NK-92 (cell line): ENCODE measurements around the gene TMEM87A.
A peak's percentile ranks its signal among the peaks of the same experiment; 100 is the strongest.
"Not testable (repeated sequence)": the region's sequence is repeated elsewhere in the genome, so short reads cannot be mapped to it uniquely, and the experiment has no call there.

Source experiments
- DNase-seq: peaks from one replicate; lab custom pipeline; 2025; ENCODE audit not compliant: unreplicated experiment; lab: John Stamatoyannopoulos, UW

The TMEM87A gene, protein sequence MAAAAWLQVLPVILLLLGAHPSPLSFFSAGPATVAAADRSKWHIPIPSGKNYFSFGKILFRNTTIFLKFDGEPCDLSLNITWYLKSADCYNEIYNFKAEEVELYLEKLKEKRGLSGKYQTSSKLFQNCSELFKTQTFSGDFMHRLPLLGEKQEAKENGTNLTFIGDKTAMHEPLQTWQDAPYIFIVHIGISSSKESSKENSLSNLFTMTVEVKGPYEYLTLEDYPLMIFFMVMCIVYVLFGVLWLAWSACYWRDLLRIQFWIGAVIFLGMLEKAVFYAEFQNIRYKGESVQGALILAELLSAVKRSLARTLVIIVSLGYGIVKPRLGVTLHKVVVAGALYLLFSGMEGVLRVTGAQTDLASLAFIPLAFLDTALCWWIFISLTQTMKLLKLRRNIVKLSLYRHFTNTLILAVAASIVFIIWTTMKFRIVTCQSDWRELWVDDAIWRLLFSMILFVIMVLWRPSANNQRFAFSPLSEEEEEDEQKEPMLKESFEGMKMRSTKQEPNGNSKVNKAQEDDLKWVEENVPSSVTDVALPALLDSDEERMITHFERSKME

DNA sequence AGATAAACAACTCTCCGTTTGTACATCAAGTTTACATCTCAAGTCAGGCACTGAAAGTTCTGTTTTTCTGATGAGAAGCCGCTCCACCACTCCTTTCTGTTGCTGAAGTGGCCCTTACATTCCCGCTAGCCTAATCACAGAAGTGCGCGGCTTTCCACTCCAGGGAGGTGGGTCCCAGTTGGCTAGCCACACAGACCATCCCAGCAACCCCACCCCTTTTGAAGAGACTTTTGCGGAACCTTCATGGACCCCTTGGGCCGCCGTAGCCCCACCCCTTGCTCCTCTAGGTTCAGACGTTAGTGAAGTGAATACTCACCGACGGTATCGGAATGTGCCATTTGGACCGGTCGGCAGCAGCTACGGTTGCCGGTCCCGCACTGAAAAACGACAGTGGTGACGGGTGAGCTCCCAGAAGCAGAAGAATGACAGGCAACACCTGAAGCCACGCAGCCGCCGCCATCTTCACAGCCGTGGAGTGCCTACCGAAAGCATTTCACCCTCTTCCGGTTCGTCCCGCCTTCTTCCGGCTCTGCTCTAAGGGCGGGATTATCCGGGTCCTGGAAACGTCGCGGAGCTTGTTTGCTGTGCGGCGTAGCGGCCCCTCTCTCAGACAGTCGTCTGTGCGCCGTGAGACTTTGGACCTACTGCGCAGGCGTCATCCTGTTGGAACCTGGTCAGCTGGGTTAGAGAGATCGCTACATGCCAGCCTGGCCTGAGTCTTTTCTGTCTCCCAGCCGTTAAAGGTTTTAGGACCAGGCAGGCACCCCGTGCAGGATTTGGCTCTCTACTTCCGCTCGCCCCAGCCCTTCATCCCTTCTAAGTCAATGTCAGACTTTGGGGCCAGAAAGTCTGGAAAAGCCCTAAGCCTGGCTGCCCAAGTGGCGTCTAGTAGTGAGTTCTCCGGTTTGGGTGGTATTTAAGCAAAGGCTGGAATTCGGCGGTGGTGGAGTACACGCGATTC lies at the start of gene TMEM87A, which contains the start of gene GANC:
Gene TMEM87A, minus strand, starts transcription at position 495 of the 961 bp plus-strand sequence. Its CDS starts 35 bp downstream, at position 460.
Gene GANC, plus strand, starts transcription at position 263 of the 961 bp plus-strand sequence. CDS start 1,281 bp downstream, outside the sequence.
- peak; percentile 82 for DNase-seq

DNA sequence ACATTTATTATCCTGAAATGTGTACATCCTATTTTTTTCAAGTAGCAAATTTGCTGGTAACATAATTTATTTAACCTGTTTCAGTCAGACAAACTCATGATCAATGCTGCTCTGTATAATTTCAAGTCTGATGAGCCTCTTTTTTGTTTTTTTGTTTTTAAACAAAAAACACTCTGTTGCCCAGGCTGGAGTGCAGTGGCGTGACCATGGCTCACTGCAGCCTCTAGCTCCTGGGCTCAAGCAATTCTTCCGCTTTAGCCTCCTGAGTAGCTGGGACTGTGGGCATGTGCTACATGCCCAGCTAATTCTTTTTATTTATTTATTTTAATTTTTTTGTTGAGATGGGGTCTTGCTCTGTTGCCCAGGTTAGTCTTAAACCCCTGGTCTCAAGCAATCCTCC lies 46.0 kb upstream of the TMEM87A start:
- no peak for DNase-seq

DNA sequence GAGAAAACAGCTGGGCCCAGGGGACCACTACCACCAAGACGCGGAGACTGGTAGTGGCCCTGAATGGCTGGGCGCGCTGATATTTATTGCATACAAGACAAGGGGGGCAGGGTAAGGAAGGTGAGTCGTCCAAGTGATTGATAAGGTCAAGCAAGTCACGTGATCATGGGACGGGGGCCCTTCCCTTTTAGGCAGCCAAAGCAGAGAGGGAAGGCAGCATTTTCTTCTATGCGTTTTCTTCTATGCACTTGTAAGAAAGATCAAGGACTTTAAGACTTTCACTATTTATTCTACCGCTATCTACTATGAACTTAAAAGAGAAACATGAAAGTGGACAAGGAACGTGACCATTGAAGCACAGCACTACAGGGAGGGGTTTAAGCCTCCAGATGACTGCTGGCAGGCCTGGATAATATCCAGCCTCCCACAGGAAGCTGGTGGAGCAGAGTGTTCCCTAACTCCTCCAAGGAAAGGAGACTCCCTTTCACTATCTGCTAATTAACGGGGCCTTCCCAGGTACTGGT lies 43.1 kb upstream of the TMEM87A start:
- DNase-seq, result not testable (repeated sequence)

DNA sequence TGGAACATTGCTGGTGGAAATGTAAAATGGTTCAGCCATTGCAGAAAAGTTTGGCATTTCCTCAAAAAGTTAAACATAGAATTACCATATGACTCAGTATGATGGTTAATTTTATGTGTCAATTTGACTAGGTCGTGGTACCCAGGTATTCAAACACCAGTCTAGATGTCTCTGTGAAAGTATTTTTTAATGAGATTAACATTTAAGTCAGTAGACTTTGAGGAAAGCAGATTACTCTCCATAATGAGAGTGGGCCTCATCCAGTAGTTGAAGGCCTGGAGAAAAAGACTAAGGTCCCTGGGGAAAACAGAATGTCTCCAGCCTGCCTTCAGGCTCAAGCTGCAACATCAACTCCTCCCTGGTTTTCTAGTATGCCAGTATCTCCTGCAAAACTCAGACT lies 42.3 kb upstream of the TMEM87A start:
- DNase-seq, result no peak

DNA sequence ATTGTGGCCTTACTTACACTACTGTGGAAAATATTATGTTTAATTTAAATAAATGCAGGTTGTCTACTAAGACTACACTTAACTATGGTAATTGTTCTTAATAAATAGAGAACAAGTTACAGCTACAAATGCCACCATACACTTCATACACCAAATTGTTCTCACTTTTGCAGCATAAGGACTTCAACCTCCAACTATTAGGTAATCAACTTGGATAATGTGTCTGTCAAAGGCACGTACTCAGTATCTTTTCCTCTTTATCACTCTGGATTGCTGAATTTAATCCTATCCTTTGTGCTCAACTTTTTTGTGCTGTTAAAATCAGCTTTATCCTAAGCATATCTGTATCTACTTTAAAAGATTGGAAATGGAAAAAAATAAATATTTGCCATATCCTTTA lies 41.6 kb upstream of the TMEM87A start:
- DNase-seq, result no peak

DNA sequence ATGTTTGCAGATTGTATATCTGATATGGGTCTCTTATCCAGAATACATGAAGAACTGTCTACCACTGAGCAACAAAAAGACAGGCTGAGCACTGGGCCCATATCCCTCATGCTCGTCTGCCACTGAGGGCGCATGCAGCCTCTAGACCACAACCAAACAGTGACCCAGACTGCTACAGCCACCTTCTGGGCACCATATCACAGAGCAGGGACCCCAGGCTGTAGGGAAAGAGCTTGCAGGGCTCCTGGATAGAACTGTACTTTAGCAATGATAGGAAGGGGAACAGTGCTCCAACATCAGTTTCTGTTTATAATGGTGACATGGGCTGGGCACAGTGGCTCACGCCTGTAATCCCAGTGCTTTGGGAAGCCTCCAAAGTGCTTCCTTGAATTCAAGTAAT lies 40.2 kb upstream of the TMEM87A start:
- DNase-seq, result no peak

DNA sequence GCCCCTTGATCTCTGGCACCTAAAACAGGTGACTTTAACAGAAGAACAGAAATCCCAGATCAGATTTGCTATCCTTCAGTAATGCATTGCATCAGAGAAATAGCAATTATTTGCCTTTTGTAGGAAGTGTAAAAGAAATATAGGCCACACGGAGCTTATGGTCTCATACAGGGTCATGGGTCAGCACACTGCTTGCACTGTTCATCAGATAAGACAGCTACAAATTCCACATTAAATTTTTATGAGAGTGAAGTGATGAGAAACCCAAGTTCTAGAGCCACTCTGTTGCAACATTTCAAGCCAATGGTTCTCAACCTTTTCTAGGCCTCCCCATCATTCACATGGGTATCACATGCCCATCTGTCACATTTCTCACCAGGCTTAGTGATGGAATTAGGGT lies 33.4 kb upstream of the TMEM87A start:
- no peak for DNase-seq

DNA sequence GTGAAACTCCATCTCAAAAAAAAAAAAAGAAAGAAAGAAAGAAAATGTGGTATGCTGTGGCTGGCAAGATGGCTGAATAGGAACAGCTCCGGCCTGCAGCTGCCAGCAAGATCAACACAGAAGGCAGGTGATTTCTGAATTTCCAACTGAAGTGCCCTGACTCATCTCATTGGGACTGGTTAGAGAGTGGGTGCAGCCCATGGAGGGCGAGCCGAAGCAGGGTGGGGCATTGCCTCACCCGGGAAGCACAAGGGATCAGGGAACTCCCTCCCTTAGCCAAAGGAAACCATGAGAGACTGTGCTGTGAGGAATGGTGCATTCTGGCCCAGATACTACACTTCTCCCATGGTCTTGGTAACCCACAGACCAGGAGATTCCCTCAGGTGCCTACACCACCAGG lies 27.8 kb upstream of the TMEM87A start:
- DNase-seq, result not testable (repeated sequence)

DNA sequence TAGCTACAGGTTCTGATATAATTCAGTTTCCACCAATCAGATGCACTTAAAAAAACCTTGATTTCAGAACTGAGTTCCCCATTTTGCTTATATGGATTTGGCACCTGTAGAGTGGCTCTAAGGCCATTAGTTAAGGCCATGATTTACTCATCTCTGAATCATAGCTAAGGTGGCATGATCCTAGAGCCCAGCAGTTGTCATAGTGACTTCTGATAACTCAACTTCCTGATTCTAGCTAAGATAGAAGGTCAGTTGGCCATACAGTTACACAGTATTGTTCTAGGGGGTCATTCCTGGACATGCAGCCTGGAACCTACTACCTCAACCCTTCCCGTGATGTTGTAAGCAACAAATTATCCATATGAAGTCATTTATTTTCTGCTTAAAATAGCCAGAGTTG lies 15.9 kb upstream of the TMEM87A start:
- no peak for DNase-seq

DNA sequence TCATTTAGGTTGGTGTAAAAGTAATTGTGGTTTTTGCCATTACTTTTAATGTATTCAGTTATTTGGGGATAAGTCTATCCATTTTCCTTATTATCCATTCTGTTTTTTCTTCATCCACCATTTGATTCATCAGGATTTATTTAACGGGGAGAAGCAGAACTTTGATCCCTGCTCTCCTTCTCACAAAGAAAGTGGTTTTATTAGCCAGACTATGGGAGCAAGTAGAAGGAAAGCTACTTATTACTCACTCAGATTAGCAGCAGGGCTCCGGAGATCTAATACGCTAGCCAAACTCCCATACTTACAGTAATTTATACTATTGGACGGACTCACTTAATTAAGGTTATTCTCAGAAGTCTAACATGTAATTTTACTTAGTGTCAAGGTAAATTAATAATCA lies 14.7 kb upstream of the TMEM87A start:
- DNase-seq, result no peak

DNA sequence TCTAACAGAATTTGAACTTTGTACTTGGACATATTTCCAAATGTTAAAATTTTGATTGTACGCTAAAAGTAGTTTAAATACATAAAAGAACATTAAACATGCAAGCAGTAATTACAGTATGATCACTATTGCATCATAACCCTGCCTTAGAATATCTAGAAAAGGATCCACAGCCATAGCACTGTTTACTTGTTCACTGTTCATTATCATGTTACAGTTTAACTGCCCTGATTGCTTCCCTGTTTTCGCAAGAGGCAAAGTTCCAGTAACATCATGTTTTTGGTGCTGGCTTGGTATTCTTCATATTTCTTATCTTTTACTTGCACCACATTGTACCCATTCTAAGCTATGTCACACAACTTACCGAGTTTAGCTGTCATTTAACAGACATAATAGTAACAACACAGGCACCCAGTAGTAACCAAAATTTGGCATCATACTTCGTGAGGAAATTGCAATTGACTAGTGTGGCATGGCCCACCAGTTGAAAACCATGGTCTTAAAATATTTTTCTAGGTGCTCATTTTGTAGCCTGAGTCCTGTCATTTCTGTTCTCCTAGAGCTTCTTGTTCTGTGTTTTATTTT lies 13.3 kb upstream of the TMEM87A start:
- DNase-seq, result no peak

DNA sequence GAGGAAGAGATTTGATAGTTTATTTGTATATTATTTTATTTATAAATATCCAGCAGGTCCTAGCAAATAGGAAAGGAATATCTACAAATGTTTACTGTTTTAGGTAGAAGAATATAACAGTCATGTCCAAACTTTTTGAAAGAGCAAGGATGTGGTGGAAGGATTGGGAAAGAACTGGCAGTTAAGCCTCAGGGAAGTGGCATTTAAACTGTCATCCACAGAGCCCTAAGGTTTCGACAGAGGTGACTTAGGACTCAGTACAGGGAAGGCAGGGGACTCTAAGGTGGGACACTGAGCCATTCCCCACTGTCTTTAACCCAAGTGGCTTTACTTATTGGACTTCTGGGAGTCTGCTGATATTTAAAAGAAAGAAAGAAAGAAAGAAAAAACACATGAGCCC lies 11.8 kb upstream of the TMEM87A start:
- no peak for DNase-seq

DNA sequence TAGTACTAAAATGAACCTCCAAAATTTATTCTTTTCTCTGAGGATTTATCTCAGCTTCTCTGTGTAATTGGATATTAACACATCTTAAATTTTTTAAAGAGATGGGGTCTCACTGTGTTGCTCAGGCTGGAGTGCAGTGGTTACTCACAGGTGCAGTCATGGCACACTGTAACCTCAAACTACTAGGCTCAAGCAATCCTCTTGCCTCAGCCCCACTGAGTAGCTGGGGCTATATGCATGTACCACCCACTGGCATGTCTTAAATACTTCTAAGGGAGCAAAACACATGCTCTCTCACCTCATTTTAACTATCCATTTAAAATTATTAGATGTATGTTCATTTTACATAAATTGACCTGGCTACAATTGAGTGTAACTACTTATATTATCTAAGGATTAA lies 11.3 kb upstream of the TMEM87A start:
- DNase-seq, result no peak

DNA sequence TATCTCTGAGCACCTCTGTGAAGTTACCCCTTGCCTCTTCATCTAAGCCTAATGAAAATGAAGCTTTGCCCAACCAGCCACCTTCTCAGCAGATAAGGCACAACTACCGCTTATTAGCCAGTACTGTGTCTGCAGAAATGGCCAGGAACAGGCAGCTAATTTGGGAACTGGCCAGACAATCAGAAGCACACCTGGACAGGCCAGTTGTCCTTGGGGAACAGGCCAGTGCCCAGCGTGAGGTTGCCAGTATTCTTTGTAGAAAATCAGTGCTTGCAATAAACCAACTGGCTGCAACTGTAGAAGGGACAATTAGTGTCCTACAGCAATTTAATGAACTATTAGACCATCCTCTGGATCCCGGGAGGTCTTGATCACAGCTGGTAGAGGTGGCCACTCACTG lies 10.4 kb upstream of the TMEM87A start:
- no peak for DNase-seq

DNA sequence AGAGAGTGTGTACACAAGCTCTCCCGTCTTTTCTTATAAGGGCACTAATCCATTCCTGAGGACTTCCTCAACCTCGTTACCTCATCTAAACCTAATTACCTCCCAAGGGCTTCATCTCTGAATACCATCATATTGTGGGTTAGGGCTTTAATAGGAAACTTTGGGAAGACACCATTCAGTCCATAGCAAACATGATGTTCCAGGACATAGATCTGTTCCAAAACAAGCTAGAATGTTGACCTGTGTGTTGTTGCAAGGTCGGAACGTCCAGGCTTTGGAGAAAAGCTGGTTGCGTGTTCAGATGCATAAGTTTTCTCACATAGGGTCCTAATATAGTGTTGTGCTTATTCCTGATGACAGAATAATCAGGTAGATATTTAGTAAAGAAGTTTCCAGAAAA lies 9.7 kb upstream of the TMEM87A start:
- no peak for DNase-seq

DNA sequence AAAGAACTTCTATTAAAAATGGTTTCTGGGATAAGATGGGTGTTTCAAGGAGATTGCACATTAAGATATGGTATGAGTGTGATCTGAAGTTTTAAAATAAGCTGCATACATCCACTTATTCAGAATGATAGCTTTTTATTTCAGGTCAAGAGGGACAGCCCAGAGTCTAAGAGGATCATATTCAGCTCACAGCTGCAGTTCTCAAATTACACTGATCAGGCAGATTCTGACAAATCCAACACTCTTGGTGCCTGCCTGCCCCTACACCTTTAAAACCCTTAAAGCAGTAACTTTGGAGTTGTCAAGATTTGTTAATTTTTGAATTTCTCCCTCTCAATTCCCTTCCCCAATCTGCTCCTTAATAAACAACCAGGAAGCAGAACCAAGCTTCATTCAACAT lies 9.1 kb upstream of the TMEM87A start:
- no peak for DNase-seq

DNA sequence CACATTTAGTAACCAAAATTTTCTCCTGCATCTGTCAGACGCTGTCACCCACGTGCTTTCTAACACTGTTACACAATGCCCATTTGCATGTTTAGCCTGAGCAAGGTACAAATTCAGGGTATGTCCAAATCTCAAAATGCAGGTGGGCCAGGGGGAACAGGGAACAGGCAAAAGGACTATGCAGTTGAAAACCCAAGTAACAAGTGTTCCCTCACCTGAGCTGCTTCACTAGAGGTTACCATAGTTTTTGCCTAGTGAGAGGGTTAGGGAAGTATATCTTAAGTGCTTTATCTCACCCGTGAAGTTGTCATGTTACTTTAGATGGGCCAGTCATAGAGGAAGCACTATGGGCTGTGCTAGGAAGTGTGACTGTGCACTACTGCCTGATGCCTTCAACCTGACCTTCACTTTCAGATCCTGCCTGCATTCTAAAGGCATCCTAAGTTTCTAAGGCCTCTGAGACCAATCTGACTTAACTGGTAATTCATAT lies 6.0 kb upstream of the TMEM87A start:
- no peak for DNase-seq

DNA sequence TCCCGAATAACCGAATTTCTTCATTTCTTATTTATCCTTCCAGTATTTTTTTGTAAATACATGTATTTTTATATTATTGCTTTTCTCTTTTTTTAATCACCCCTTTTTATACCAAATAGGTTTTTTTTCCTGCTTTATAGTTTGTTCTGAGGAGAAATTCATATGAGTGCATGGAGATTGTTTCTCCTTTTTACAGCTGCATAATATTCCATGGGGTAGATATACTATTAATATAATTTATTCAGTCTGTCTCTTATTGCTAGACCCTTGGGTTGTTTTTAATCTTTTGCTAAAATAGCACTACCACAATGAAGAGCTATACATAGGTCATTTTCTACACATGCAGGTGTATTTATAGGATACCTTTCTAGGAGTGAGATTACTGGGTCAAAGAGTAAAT lies 3.5 kb upstream of the TMEM87A start:
- no peak for DNase-seq

DNA sequence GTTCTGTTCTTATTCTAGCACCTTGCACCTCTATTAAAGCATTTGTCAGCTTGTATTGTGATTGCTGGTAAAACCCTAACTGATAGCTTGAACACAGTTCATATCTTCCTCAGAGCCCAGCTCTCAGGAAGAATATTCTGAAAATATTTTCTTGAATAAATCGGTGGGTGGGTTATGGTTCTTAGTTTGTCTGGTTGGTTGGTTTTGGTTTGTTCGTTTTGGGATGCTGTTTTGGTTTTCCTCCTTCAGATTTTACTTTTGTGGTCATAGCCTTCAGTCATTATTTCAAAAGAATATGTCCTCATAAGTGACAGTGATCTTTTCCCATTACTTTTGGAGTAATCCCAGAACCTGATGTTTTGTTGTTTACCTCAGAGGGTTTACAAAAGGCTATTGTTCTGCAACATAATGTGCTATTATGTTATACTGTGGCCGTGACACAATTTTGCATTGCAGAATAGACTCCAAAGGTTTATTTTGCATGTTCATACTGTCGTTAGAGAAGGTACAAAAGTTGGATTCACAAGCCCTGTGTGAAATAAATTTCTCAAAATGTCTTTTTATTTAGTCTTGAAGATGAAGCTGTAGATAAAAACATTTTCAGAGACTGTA lies 2.7 kb upstream of the TMEM87A start:
- DNase-seq, result no peak

DNA sequence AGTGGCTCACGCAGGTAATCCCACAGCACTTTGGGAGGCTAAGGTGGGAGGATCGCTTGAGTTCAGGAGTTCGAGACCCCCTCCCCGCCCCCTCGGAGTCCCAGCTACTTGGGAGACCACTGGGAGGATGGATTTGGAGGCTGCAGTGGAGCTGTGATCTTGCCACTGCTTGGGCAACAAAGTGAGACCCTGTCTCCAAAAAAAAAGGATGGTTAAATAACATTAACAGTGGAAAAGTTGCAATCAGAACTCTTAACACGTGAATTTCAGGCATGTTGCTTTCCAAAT lies 1.4 kb upstream of the TMEM87A start:
- no peak for DNase-seq
